Body of pancreas (tissue), 4 donors: ENCODE measurements around the gene MAPK9. TPM values are rescaled to one million over a fixed set of nuclear protein-coding genes. Genes with fewer than 3 reads are reported as not detected.
"Not testable (repeated sequence)": the region's sequence is repeated elsewhere in the genome, so short reads cannot be mapped to it uniquely, and the experiment has no call there.

ENCODE experiments used
- ATAC-seq: fragments of 150-250 bp; one replicate; pipeline ENCODE4 v1.9.1; 2016
- DNase-seq, 4 donors: peaks; one replicate each; pipeline ENCODE4 v3.0.0-alpha.2; 2019
- H3K27ac ChIP-seq, 4 donors: fragments of 200-600 bp; sonication (generic); 1 replicate in 3 of 4; 2 replicates in 1 of 4; pipeline versions ENCODE4 v1.5.1 to v1.6.1; 2016 to 2019; ENCODE audit warnings: mild to moderate bottlenecking in 1 of 4, mixed read lengths in 1 of 4, moderate library complexity in 1 of 4
- H3K27me3 ChIP-seq, 2 donors: fragments of 200-600 bp; sonication (generic); one replicate each; pipeline ENCODE4 v1.6.0; 2016; ENCODE audit warnings: mild to moderate bottlenecking in 1 of 2
- H3K36me3 ChIP-seq, 2 donors: fragments of 200-600 bp; sonication (generic); replicated peaks in 1 of 2; 2 replicates each; pipeline ENCODE4 v1.5.1; 2016; ENCODE audit warnings: low read depth in 2 of 2; ENCODE audit not compliant: insufficient read depth in 1 of 2
- H3K4me1 ChIP-seq: fragments of 200-600 bp; sonication (generic); one replicate; pipeline ENCODE4 v1.6.0; 2016
- H3K4me3 ChIP-seq, 2 donors: fragments of 200-600 bp; sonication (generic); 1 replicate in 1 of 2; 2 replicates in 1 of 2; pipeline ENCODE4 v1.5.1; 2016 to 2019
- H3K9me3 ChIP-seq, 3 donors: fragments of 200-600 bp; sonication (generic); 1 replicate in 2 of 3; 2 replicates in 1 of 3; pipeline ENCODE4 v1.5.1; 2016
- CTCF ChIP-seq, 7 experiments: fragments of 450-650 bp in 4 of 7; fragments of 200-600 bp in 3 of 7; sonication (generic) in 3 of 7; IDR thresholded peaks; one replicate each; pipeline ENCODE4 v1.5.1; 2016 to 2019; ENCODE audit warnings: antibody characterized with exemption in 7 of 7
- POLR2A ChIP-seq, 3 donors: fragments of 450-650 bp; IDR thresholded peaks; one replicate each; pipeline ENCODE4 v1.6.1; 2016; ENCODE audit warnings: antibody characterized with exemption in 3 of 3, mild to moderate bottlenecking in 2 of 3
- WGBS, 2 donors: methylation state at CpG; one replicate each; pipeline ENCODE4 v1.1.5; 2017; 5-methylcytosine and 5-hydroxymethylcytosine counted together
- intact Hi-C: fragments of 100-400 bp; cut with DNase I; formaldehyde crosslinking; loops from one replicate; pipeline ENCODE4 v1.15.1; 2023
- total RNA-seq, 2 donors: library from RNA; depleted of rRNA; stranded (reverse); fragments of >200 nt; gene quantifications; one replicate each; pipeline ENCODE4 v1.1.0, GENCODE V29; 2016

Gene MAPK9
- total RNA-seq, 2 donors from 2014 or later: 20.4 to 33.2 TPM

- H3K4me3 ChIP-seq: no peak overlapping the region
- 57 to 61% methylated on average over 4 of the region's 4 CpGs for WGBS, 2 donors
- no peaks in the 10 kb centered on the region for H3K36me3 ChIP-seq
- H3K27me3 ChIP-seq: no peaks in the 10 kb centered on the region
- H3K27ac ChIP-seq: no peak overlapping the region
- DNase-seq: no peak
- intact Hi-C loops: no loop called here
- no peaks in the 10 kb centered on the region for H3K9me3 ChIP-seq
- TF ChIP-seq POLR2A (IDR thresholded peaks at IDR 0.05) (no peak), CTCF (IDR thresholded peaks at IDR 0.05) (no peak)
- H3K4me1 ChIP-seq: no peaks in the 10 kb centered on the region
- no peak for ATAC-seq
These were observed 9.4 kb upstream of the MAPK9 start for GRCh38 chr5:180301253-180301652.

DNA sequence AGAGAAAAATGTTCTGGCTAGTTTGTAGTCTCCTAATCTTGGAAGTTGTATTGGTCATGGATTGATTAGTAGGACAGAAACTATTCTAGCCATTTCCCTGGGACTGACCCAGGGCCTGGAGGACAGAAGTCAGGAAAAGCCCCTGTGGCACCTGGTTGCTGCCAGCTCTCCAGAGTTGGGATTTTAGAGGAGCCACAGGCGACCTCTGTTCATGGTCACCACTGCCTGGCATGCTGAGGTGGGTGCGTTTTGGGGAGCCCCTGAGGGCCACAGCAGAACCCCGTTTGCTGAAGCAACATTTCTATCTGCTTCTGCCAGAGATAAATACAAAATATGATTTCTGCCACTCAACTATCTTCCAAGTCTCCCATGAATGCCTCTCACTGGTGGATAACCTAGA is 7.6 kb upstream of the MAPK9 start:
- Histone ChIP-seq H3K4me1 (no peaks in the 10 kb centered on the region), H3K27ac (no peak overlapping the region), H3K4me3 (no peak overlapping the region), H3K9me3 (no peaks in the 10 kb centered on the region), H3K27me3 (no peaks in the 10 kb centered on the region), H3K36me3 (no peaks in the 10 kb centered on the region)
- DNase-seq: no peak
- intact Hi-C loops: no loop called here
- TF ChIP-seq POLR2A (IDR thresholded peaks at IDR 0.05): no peak
- no peak for TF ChIP-seq CTCF (IDR thresholded peaks at IDR 0.05)
- no peak for ATAC-seq
- WGBS, 2 donors: 70 to 75% methylated on average over 3 of the region's 3 CpGs

- H3K27me3 ChIP-seq, H3K4me1 ChIP-seq, H3K4me3 ChIP-seq, H3K9me3 ChIP-seq, ATAC-seq, intact Hi-C loops, H3K27ac ChIP-seq, DNase-seq, H3K36me3 ChIP-seq: not testable (repeated sequence)
- 89 to 90% methylated on average over 12 to 13 of the region's 14 CpGs for WGBS, 2 donors
These were observed 7.1 kb upstream of the MAPK9 start for GRCh38 chr5:180299014-180299413.

- Histone ChIP-seq H3K4me3 (no peak overlapping the region), H3K36me3 (no peaks in the 10 kb centered on the region), H3K27ac (no peak overlapping the region), H3K9me3 (no peaks in the 10 kb centered on the region), H3K27me3 (no peaks in the 10 kb centered on the region), H3K4me1 (peaks cover 14% of the 10 kb centered on the region)
- 87 to 93% methylated on average over 2 of the region's 2 CpGs for WGBS, 2 donors
- intact Hi-C loops: no loop called here
- TF ChIP-seq CTCF (IDR thresholded peaks at IDR 0.05): no peak
- no peak for TF ChIP-seq POLR2A (IDR thresholded peaks at IDR 0.05)
- ATAC-seq (no peak), DNase-seq (no peak)
These were observed 5.9 kb upstream of the MAPK9 start for GRCh38 chr5:180297587-180298282.

GRCh38 chr5:180296771-180297170 is 4.9 kb upstream of the MAPK9 start:
- WGBS, 2 donors: 70 to 75% methylated on average over 6 to 7 of the region's 7 CpGs

More at GRCh38 chr5:180296771-180297170, 4.9 kb upstream of the MAPK9 start:
- no peak overlapping the region for H3K27ac ChIP-seq
- H3K27me3 ChIP-seq: no peaks in the 10 kb centered on the region
- H3K36me3 ChIP-seq: no peaks in the 10 kb centered on the region
- no peak for TF ChIP-seq CTCF (IDR thresholded peaks at IDR 0.05)
- no peak for TF ChIP-seq POLR2A (IDR thresholded peaks at IDR 0.05)
- DNase-seq: no peak
- peaks cover 16% of the 10 kb centered on the region for H3K4me1 ChIP-seq
- intact Hi-C loops: no loop called here
- H3K4me3 ChIP-seq: no peak overlapping the region
- ATAC-seq: no peak
- no peaks in the 10 kb centered on the region for H3K9me3 ChIP-seq
